Liver (tissue), 9 donors: ENCODE data around the gene UBAP1L. TPM values are rescaled to one million over a fixed set of nuclear protein-coding genes. Genes with fewer than 3 reads are reported as not detected.

ENCODE experiments used
- DNase-seq: peaks from one replicate; pipeline ENCODE4 v3.0.0-alpha.2; 2017; ENCODE audit warnings: low spot score
- H3K27ac ChIP-seq, 2 donors: one replicate each; pipeline ENCODE4 v1.7.0; 2013; ENCODE audit warnings: inconsistent platforms in 2 of 2, low read length in 2 of 2, control low read depth in 1 of 2, low read depth in 1 of 2, mild to moderate bottlenecking in 1 of 2
- H3K27me3 ChIP-seq, 4 donors: one replicate each; pipeline versions ENCODE4 v1.6.1 to v1.7.0; 2013; ENCODE audit warnings: low read length in 3 of 4, inconsistent platforms in 1 of 4, mild to moderate bottlenecking in 1 of 4, moderate library complexity in 1 of 4; ENCODE audit not compliant: control insufficient read depth in 4 of 4, insufficient read depth in 4 of 4
- H3K36me3 ChIP-seq, 4 donors: one replicate each; pipeline versions ENCODE4 v1.6.1 to v1.7.0; 2013; ENCODE audit warnings: low read length in 3 of 4, mild to moderate bottlenecking in 3 of 4, low read depth in 1 of 4, moderate library complexity in 1 of 4; ENCODE audit not compliant: control insufficient read depth in 4 of 4, insufficient read depth in 3 of 4
- H3K4me1 ChIP-seq, 4 donors: one replicate each; pipeline versions ENCODE4 v1.6.1 to v1.7.0; 2013; ENCODE audit warnings: low read length in 3 of 4, mild to moderate bottlenecking in 3 of 4, moderate library complexity in 1 of 4; ENCODE audit not compliant: control insufficient read depth in 4 of 4, insufficient read depth in 4 of 4
- H3K4me3 ChIP-seq, 3 donors: one replicate each; pipeline versions ENCODE4 v1.6.1 to v1.7.0; 2013; ENCODE audit warnings: low read length in 3 of 3, control low read depth in 1 of 3, low read depth in 1 of 3, mild to moderate bottlenecking in 1 of 3
- H3K9ac ChIP-seq, 2 donors: one replicate each; pipeline ENCODE4 v1.7.0; 2013; ENCODE audit warnings: low read length in 2 of 2, mild to moderate bottlenecking in 2 of 2, moderate library complexity in 2 of 2, control low read depth in 1 of 2, low read depth in 1 of 2
- H3K9me3 ChIP-seq, 4 donors: one replicate each; pipeline versions ENCODE4 v1.6.1 to v1.7.0; 2013; ENCODE audit warnings: low read length in 3 of 4; ENCODE audit not compliant: control insufficient read depth in 4 of 4
- EGR1 ChIP-seq, 2 donors: IDR thresholded peaks; 2 replicates each; pipeline ENCODE4 v1.6.1; 2016 to 2018; ENCODE audit warnings: antibody characterized with exemption in 2 of 2, low read depth in 2 of 2
- FOXA1 ChIP-seq: IDR thresholded peaks from 2 replicates; pipeline ENCODE4 v1.6.1; 2016; ENCODE audit warnings: antibody characterized with exemption
- FOXA2 ChIP-seq: IDR thresholded peaks from 2 replicates; pipeline ENCODE4 v1.6.1; 2016; ENCODE audit warnings: antibody characterized with exemption
- GABPA ChIP-seq, 2 donors: IDR thresholded peaks in 1 of 2; conservative IDR thresholded peaks in 1 of 2; 2 replicates each; pipeline ENCODE4 v1.6.1; 2016; ENCODE audit warnings: antibody characterized with exemption in 2 of 2, mild to moderate bottlenecking in 1 of 2, moderate library complexity in 1 of 2
- HNF4A ChIP-seq, 2 donors: conservative IDR thresholded peaks; 2 replicates each; pipeline ENCODE4 v1.6.1; 2016; ENCODE audit warnings: antibody characterized with exemption in 2 of 2, mild to moderate bottlenecking in 2 of 2
- HNF4G ChIP-seq: IDR thresholded peaks from 2 replicates; pipeline ENCODE4 v1.6.1; 2016; ENCODE audit warnings: antibody characterized with exemption
- JUND ChIP-seq, 2 donors: IDR thresholded peaks; 2 replicates each; pipeline ENCODE4 v1.6.1; 2016; ENCODE audit warnings: antibody characterized with exemption in 2 of 2
- NR2F2 ChIP-seq: IDR thresholded peaks from 2 replicates; pipeline ENCODE4 v1.6.1; 2016; ENCODE audit warnings: antibody characterized with exemption
- RAD21 ChIP-seq, 2 donors: IDR thresholded peaks; 2 replicates each; pipeline ENCODE4 v1.6.1; 2016; ENCODE audit warnings: antibody characterized with exemption in 2 of 2, mild to moderate bottlenecking in 2 of 2
- RXRA ChIP-seq, 2 donors: IDR thresholded peaks; 2 replicates each; pipeline ENCODE4 v1.6.1; 2017 to 2018; ENCODE audit warnings: antibody characterized with exemption in 2 of 2, mild to moderate bottlenecking in 1 of 2
- SP1 ChIP-seq: IDR thresholded peaks from 2 replicates; pipeline ENCODE4 v1.6.1; 2018; ENCODE audit warnings: antibody characterized with exemption, mild to moderate bottlenecking
- TAF1 ChIP-seq: conservative IDR thresholded peaks from 2 replicates; pipeline ENCODE4 v1.6.1; 2016; ENCODE audit warnings: antibody characterized with exemption, mild to moderate bottlenecking
- YY1 ChIP-seq: IDR thresholded peaks from 2 replicates; pipeline ENCODE4 v1.6.1; 2016; ENCODE audit warnings: antibody characterized with exemption, mild to moderate bottlenecking
- WGBS: extraction: QIAGEN DNeasy Blood & Tissue Kit; methylation state at CpG from one replicate; pipeline ENCODE4 v1.1.7; 2013; 5-methylcytosine and 5-hydroxymethylcytosine counted together
- polyA plus RNA-seq, 2 donors: library from polyadenylated mRNA; stranded (reverse) in 1 of 2; unstranded in 1 of 2; fragments of 200-250 nt in 1 of 2; fragments of >200 nt in 1 of 2; fragmentation: Nextera tagmentation in 1 of 2; extraction: Ambion mirVana in 1 of 2; gene quantifications; one replicate each; pipeline versions ENCODE4 v1.2.1 to v1.2.3, GENCODE V29; 2013 to 2015
- total RNA-seq, 2 donors: library from RNA; depleted of rRNA; stranded (reverse); fragments of >200 nt; gene quantifications; one replicate each; pipeline ENCODE4 v1.2.3, GENCODE V29; 2014
- TF ChIP-seq, protein P1 (sequence below): IDR thresholded peaks from 2 replicates; pipeline ENCODE4 v1.6.1; 2016; ENCODE audit warnings: antibody characterized with exemption, mild to moderate bottlenecking
- TF ChIP-seq, protein P2 (sequence below): IDR thresholded peaks from 2 replicates; pipeline ENCODE4 v1.6.1; 2016; ENCODE audit warnings: antibody characterized with exemption
- TF ChIP-seq, protein P3 (sequence below): IDR thresholded peaks from 2 replicates; pipeline ENCODE4 v1.6.1; 2016; ENCODE audit warnings: antibody characterized with exemption
- TF ChIP-seq, protein P4 (sequence below): IDR thresholded peaks from 2 replicates; pipeline ENCODE4 v1.6.1; 2016; ENCODE audit warnings: antibody characterized with exemption
- TF ChIP-seq, protein P5 (sequence below): fragments of 150-350 bp; IDR thresholded peaks from 2 replicates; pipeline ENCODE4 v1.5.1; 2017; ENCODE audit warnings: improper control_type of control experiment, low read depth, low read length; ENCODE audit not compliant: missing input control
- donor health status: healthy.
- donor health status: healthy.
- donor health status: healthy.
- donor health status: healthy.
- donor health status: healthy.

The UBAP1L gene
- total and polyA plus RNA-seq, 4 donors = 0.57 to 6.9 (median 0.90) TPM

DNA sequence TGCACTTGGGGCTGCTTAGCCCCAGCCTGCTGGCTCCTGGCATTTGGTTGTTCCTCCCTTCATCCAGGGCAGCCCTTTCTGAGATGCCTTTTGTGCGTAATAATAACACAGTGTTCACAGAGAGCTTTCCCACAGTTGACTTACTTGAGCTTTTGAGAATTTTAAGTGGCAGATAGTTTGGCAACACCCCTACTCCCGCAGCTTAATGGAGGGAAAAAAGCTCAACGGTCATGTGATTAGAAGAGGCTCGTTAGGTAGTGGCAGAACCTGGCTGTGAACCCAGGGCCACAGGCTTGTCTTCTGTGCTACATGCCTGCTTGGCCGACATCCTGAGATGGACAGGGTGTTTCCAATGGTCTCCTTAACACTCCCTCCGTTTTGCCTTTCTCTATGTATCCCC lies 33.7 kb downstream of the UBAP1L start:
- no peaks in the 10 kb centered on the region for H3K36me3 ChIP-seq
- no peak overlapping the region for H3K4me3 ChIP-seq
- no peak for DNase-seq
- WGBS = 85% methylated on average over 6 of the region's 6 CpGs
- H3K9ac ChIP-seq = no peak overlapping the region
- TF ChIP-seq, protein P1, sequence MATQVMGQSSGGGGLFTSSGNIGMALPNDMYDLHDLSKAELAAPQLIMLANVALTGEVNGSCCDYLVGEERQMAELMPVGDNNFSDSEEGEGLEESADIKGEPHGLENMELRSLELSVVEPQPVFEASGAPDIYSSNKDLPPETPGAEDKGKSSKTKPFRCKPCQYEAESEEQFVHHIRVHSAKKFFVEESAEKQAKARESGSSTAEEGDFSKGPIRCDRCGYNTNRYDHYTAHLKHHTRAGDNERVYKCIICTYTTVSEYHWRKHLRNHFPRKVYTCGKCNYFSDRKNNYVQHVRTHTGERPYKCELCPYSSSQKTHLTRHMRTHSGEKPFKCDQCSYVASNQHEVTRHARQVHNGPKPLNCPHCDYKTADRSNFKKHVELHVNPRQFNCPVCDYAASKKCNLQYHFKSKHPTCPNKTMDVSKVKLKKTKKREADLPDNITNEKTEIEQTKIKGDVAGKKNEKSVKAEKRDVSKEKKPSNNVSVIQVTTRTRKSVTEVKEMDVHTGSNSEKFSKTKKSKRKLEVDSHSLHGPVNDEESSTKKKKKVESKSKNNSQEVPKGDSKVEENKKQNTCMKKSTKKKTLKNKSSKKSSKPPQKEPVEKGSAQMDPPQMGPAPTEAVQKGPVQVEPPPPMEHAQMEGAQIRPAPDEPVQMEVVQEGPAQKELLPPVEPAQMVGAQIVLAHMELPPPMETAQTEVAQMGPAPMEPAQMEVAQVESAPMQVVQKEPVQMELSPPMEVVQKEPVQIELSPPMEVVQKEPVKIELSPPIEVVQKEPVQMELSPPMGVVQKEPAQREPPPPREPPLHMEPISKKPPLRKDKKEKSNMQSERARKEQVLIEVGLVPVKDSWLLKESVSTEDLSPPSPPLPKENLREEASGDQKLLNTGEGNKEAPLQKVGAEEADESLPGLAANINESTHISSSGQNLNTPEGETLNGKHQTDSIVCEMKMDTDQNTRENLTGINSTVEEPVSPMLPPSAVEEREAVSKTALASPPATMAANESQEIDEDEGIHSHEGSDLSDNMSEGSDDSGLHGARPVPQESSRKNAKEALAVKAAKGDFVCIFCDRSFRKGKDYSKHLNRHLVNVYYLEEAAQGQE = no peak
- TF ChIP-seq FOXA2 = no peak
- TF ChIP-seq, protein P2, sequence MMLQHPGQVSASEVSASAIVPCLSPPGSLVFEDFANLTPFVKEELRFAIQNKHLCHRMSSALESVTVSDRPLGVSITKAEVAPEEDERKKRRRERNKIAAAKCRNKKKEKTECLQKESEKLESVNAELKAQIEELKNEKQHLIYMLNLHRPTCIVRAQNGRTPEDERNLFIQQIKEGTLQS = no peak
- no peak for TF ChIP-seq YY1
- TF ChIP-seq, protein P3, sequence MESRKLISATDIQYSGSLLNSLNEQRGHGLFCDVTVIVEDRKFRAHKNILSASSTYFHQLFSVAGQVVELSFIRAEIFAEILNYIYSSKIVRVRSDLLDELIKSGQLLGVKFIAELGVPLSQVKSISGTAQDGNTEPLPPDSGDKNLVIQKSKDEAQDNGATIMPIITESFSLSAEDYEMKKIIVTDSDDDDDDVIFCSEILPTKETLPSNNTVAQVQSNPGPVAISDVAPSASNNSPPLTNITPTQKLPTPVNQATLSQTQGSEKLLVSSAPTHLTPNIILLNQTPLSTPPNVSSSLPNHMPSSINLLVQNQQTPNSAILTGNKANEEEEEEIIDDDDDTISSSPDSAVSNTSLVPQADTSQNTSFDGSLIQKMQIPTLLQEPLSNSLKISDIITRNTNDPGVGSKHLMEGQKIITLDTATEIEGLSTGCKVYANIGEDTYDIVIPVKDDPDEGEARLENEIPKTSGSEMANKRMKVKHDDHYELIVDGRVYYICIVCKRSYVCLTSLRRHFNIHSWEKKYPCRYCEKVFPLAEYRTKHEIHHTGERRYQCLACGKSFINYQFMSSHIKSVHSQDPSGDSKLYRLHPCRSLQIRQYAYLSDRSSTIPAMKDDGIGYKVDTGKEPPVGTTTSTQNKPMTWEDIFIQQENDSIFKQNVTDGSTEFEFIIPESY = no peak
- no peak for TF ChIP-seq RAD21 (IDR thresholded peaks at IDR 0.05)
- no peak for TF ChIP-seq NR2F2
- TF ChIP-seq EGR1 (IDR thresholded peaks at IDR 0.05; ENCODE audit: low read depth in 2 of 2) = no peak
- TF ChIP-seq TAF1 = no peak
- TF ChIP-seq HNF4G = no peak
- no peak for TF ChIP-seq FOXA1
- TF ChIP-seq GABPA (IDR thresholded peaks at IDR 0.05 in 1 of 2, conservative IDR thresholded peaks at IDR 0.05 in 1 of 2) = no peak
- TF ChIP-seq, protein P4, sequence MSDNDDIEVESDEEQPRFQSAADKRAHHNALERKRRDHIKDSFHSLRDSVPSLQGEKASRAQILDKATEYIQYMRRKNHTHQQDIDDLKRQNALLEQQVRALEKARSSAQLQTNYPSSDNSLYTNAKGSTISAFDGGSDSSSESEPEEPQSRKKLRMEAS = no peak
- no peak for TF ChIP-seq RXRA (IDR thresholded peaks at IDR 0.05)
- TF ChIP-seq JUND (IDR thresholded peaks at IDR 0.05) = no peak
- TF ChIP-seq SP1 = no peak
- TF ChIP-seq, protein P5, sequence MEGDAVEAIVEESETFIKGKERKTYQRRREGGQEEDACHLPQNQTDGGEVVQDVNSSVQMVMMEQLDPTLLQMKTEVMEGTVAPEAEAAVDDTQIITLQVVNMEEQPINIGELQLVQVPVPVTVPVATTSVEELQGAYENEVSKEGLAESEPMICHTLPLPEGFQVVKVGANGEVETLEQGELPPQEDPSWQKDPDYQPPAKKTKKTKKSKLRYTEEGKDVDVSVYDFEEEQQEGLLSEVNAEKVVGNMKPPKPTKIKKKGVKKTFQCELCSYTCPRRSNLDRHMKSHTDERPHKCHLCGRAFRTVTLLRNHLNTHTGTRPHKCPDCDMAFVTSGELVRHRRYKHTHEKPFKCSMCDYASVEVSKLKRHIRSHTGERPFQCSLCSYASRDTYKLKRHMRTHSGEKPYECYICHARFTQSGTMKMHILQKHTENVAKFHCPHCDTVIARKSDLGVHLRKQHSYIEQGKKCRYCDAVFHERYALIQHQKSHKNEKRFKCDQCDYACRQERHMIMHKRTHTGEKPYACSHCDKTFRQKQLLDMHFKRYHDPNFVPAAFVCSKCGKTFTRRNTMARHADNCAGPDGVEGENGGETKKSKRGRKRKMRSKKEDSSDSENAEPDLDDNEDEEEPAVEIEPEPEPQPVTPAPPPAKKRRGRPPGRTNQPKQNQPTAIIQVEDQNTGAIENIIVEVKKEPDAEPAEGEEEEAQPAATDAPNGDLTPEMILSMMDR = no peak
- TF ChIP-seq HNF4A (conservative IDR thresholded peaks at IDR 0.05) = no peak
- no peak overlapping the region for H3K27ac ChIP-seq
- no peaks in the 10 kb centered on the region for H3K9me3 ChIP-seq
- H3K27me3 ChIP-seq = no peaks in the 10 kb centered on the region
- H3K4me1 ChIP-seq = peaks cover 3 to 16% (median 10%) of the 10 kb centered on the region in 4 donors
